ENCODE measurements around the gene MACROD1.

MACROD1 gene

DNA sequence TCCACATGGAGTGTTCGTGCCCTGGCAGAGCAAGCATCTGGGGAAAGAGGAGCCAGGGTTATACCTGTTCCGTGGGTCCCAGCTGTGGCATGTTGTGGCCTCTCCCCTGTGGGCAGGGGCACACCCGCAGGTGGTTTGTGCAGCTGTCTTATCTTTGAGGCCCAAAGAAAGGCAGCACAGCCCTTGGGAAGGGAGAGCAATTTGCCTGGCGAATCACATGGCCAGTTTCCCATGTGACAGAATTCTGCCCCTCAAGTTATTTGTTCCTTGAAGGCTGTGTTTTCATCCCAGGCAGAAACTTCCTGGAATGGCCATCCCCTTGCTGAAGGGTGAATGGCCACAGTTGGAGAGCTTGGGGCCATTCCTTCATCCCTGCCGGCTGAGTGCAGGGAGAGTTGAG lies 207.9 kb downstream of the MACROD1 start:
- Histone ChIP-seq H2AFZ (ENCODE audit: low read depth, low read length, severe bottlenecking) (no peak overlapping the region), H3K9me3 (ENCODE audit: insufficient read depth, low read length) (no peaks in the 10 kb centered on the region), H3K9ac (ENCODE audit: low read length) (no peak overlapping the region), H3K4me2 (ENCODE audit: low read depth, low read length, poor library complexity, severe bottlenecking) (no peak overlapping the region), H3F3A (ENCODE audit: insufficient read depth) (no peaks in the 10 kb centered on the region), H3K9me2 (replicated peaks; ENCODE audit: insufficient read depth, low read length) (no peaks in the 10 kb centered on the region), H3K79me2 (ENCODE audit: insufficient read depth, low read length) (no peaks in the 10 kb centered on the region), H3K27me3 (ENCODE audit: low read length) (no peaks in the 10 kb centered on the region), H4K20me1 (ENCODE audit: low read depth, low read length) (no peaks in the 10 kb centered on the region; the same call in 1 of the 2 replicates), H3K27ac (ENCODE audit: low read depth, low read length) (no peak overlapping the region), H3K36me3 (ENCODE audit: low read length) (peaks cover 3% of the 10 kb centered on the region; the same call in 1 of the 2 replicates), H3K4me3 (ENCODE audit: insufficient read depth, low read length, poor library complexity, severe bottlenecking) (no peak overlapping the region)
- TF ChIP-seq EZH2phosphoT487 (conservative IDR thresholded peaks at IDR 0.05; ENCODE audit: low read length), result no peak
- TF ChIP-seq, protein P1, sequence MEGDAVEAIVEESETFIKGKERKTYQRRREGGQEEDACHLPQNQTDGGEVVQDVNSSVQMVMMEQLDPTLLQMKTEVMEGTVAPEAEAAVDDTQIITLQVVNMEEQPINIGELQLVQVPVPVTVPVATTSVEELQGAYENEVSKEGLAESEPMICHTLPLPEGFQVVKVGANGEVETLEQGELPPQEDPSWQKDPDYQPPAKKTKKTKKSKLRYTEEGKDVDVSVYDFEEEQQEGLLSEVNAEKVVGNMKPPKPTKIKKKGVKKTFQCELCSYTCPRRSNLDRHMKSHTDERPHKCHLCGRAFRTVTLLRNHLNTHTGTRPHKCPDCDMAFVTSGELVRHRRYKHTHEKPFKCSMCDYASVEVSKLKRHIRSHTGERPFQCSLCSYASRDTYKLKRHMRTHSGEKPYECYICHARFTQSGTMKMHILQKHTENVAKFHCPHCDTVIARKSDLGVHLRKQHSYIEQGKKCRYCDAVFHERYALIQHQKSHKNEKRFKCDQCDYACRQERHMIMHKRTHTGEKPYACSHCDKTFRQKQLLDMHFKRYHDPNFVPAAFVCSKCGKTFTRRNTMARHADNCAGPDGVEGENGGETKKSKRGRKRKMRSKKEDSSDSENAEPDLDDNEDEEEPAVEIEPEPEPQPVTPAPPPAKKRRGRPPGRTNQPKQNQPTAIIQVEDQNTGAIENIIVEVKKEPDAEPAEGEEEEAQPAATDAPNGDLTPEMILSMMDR (IDR thresholded peaks at IDR 0.05; ENCODE audit: insufficient read depth, low read length, poor library complexity, severe bottlenecking), result no peak

DNA sequence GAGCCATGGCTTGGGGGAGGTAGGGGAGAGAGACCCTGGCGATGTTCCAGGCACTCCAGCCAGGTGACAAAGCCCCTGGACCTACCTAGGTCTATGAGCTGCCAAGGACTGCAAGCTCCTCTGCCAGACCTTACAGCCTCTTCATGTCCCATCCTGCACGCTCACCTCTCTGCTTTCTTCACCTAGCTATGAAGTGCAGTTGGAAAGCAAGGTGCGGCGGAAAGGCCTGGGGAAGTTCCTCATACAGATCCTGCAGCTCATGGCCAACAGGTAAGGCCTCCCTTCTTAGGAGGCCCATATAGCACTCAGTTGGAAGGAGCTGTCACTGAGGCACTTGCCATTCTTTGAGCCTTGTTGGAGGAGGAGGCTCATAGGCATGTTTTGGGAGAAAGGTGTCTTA lies 213.3 kb downstream of the MACROD1 start:
- Histone ChIP-seq H4K20me1 (ENCODE audit: low read depth, low read length) (no peaks in the 10 kb centered on the region; the same call in 1 of the 2 replicates), H3K4me2 (ENCODE audit: low read depth, low read length, poor library complexity, severe bottlenecking) (no peak overlapping the region), H3K9ac (ENCODE audit: low read length) (no peak overlapping the region), H3K36me3 (ENCODE audit: low read length) (peaks cover 3% of the 10 kb centered on the region; the same call in 1 of the 2 replicates), H3K4me3 (ENCODE audit: insufficient read depth, low read length, poor library complexity, severe bottlenecking) (no peak overlapping the region), H3K9me2 (replicated peaks; ENCODE audit: insufficient read depth, low read length) (no peaks in the 10 kb centered on the region), H3K27me3 (ENCODE audit: low read length) (no peaks in the 10 kb centered on the region), H3K27ac (ENCODE audit: low read depth, low read length) (no peak overlapping the region), H3K79me2 (ENCODE audit: insufficient read depth, low read length) (no peaks in the 10 kb centered on the region), H3F3A (ENCODE audit: insufficient read depth) (no peaks in the 10 kb centered on the region), H2AFZ (ENCODE audit: low read depth, low read length, severe bottlenecking) (no peak overlapping the region), H3K9me3 (ENCODE audit: insufficient read depth, low read length) (no peaks in the 10 kb centered on the region)
- TF ChIP-seq, protein P1 (IDR thresholded peaks at IDR 0.05; ENCODE audit: insufficient read depth, low read length, poor library complexity, severe bottlenecking), result no peak
- no peak for TF ChIP-seq EZH2phosphoT487 (conservative IDR thresholded peaks at IDR 0.05; ENCODE audit: low read length)

DNA sequence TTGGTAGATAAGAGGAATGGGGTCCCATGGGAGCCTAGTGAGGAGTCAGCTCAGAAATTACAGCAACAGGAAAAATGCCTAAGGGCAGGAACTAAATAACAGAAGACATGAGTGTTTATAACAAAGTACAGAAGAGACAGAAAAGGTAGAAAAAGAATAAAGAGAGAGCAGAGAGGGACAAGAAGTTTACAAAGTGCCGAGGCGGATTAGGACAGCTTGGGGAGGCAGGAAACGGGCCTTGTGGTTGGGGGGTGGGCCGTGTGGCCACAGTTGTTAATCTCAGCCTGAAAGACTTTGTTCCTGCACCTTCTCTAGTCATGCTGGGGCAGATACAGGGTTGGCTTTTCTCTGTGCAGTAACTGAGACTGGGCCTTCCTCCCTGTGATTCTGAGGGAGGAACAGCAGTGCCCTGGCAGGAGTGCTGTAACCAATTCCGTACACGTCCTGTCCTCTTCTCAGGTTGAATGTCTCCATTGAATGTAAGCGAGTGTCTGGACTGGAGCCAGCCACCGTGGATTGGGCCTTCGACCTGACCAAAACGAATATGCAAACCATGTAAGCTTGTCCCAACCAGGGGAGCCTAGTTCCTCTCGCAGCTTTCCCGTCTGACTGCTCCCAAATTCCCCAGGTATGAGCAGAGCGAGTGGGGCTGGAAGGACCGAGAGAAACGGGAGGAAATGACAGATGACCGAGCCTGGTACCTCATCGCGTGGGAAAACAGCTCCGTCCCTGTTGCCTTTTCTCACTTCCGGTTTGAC lies 214.0 kb downstream of the MACROD1 start:
- Histone ChIP-seq H3K36me3 (ENCODE audit: low read length) (peaks cover 3% of the 10 kb centered on the region; the same call in 1 of the 2 replicates), H3K27ac (ENCODE audit: low read depth, low read length) (no peak overlapping the region)
- TF ChIP-seq, protein P1 (IDR thresholded peaks at IDR 0.05; ENCODE audit: insufficient read depth, low read length, poor library complexity, severe bottlenecking), result no peak
- TF ChIP-seq EZH2phosphoT487 (conservative IDR thresholded peaks at IDR 0.05; ENCODE audit: low read length), result no peak

More for the DNA sequence above, 214.0 kb downstream of the MACROD1 start:
- H3K9me3 ChIP-seq (ENCODE audit: insufficient read depth, low read length), result no peaks in the 10 kb centered on the region
- H3K79me2 ChIP-seq (ENCODE audit: insufficient read depth, low read length), result no peaks in the 10 kb centered on the region
- no peaks in the 10 kb centered on the region for H3K27me3 ChIP-seq (ENCODE audit: low read length)
- H3F3A ChIP-seq (ENCODE audit: insufficient read depth), result no peaks in the 10 kb centered on the region
- H3K9ac ChIP-seq (ENCODE audit: low read length), result no peak overlapping the region
- no peak overlapping the region for H2AFZ ChIP-seq (ENCODE audit: low read depth, low read length, severe bottlenecking)
- no peak overlapping the region for H3K4me3 ChIP-seq (ENCODE audit: insufficient read depth, low read length, poor library complexity, severe bottlenecking)
- no peak overlapping the region for H3K4me2 ChIP-seq (ENCODE audit: low read depth, low read length, poor library complexity, severe bottlenecking)
- H3K9me2 ChIP-seq (replicated peaks; ENCODE audit: insufficient read depth, low read length), result no peaks in the 10 kb centered on the region
- H4K20me1 ChIP-seq (ENCODE audit: low read depth, low read length), result no peaks in the 10 kb centered on the region
